Stimulated activated naive CD4-positive, alpha-beta T cell treated with Interleukin-2 at 50 U/mL for 16 hours (primary cell): ENCODE data around the gene CCDC141.

Experiments
- DNase-seq: peaks from one replicate; lab custom pipeline; 2025; lab: John Stamatoyannopoulos, UW

The CCDC141 gene

GRCh38 chr2:178978667-178979066 is 71.3 kb downstream of the CCDC141 start:
- DNase-seq = no peak

GRCh38 chr2:178976351-178976750 is 73.6 kb downstream of the CCDC141 start:
- DNase-seq = no peak

- DNase-seq = no peak
Observed at GRCh38 chr2:178962805-178963433, 87.0 kb downstream of the CCDC141 start.

- DNase-seq = no peak
Observed at GRCh38 chr2:178962152-178962551, 87.8 kb downstream of the CCDC141 start.

GRCh38 chr2:178954049-178954448 is 95.9 kb downstream of the CCDC141 start:
- DNase-seq = no peak

GRCh38 chr2:178951266-178952006 is 98.5 kb downstream of the CCDC141 start:
- no peak for DNase-seq

GRCh38 chr2:178949584-178949983 is 100.4 kb downstream of the CCDC141 start:
- no peak for DNase-seq

GRCh38 chr2:178949151-178949550 is 100.8 kb downstream of the CCDC141 start:
- no peak for DNase-seq

GRCh38 chr2:178947006-178947405 is 102.9 kb downstream of the CCDC141 start:
- no peak for DNase-seq

GRCh38 chr2:178946494-178946893 is 103.4 kb downstream of the CCDC141 start:
- no peak for DNase-seq

- DNase-seq = no peak
Observed at GRCh38 chr2:178943745-178944144, 106.2 kb downstream of the CCDC141 start.

GRCh38 chr2:178934571-178934970 is 115.4 kb downstream of the CCDC141 start:
- no peak for DNase-seq

- DNase-seq = no peak
Observed at GRCh38 chr2:178933493-178933892, 116.4 kb downstream of the CCDC141 start.

- DNase-seq = no peak
Observed at GRCh38 chr2:178928077-178928476, 121.9 kb downstream of the CCDC141 start.

- no peak for DNase-seq
Observed at GRCh38 chr2:178927173-178927572, 122.8 kb downstream of the CCDC141 start.

GRCh38 chr2:178924817-178925216 is 125.1 kb downstream of the CCDC141 start:
- DNase-seq = no peak

GRCh38 chr2:178923546-178923945 is 126.4 kb downstream of the CCDC141 start:
- no peak for DNase-seq

GRCh38 chr2:178920916-178921513 is 128.9 kb downstream of the CCDC141 start:
- DNase-seq = no peak

GRCh38 chr2:178917555-178917954 is 132.4 kb downstream of the CCDC141 start:
- no peak for DNase-seq

- no peak for DNase-seq
Observed at GRCh38 chr2:178915423-178916173, 134.3 kb downstream of the CCDC141 start.

GRCh38 chr2:178914259-178914849 is 135.6 kb downstream of the CCDC141 start:
- peak; percentile 46 for DNase-seq

- no peak for DNase-seq
Observed at GRCh38 chr2:178913049-178913441, 136.9 kb downstream of the CCDC141 start.
